Activated CD8-positive, alpha-beta memory T cell treated with anti-CD3 and anti-CD28 coated beads for 36 hours (primary cell): ENCODE measurements around the gene PHACTR1. TPM values are rescaled to one million over a fixed set of nuclear protein-coding genes. Genes with fewer than 3 reads are reported as not detected.

Source experiments
- CTCF ChIA-PET: fragments of 350-600 bp; sonication (Branson Sonifier 250); formaldehyde crosslinking; loops from one replicate; lab custom pipeline; 2021; ENCODE audit warnings: antibody characterized with exemption; lab: Charles Lee
- POLR2A ChIA-PET: fragments of 350-600 bp; sonication (Branson Sonifier 250); formaldehyde crosslinking; loops from one replicate; lab custom pipeline; 2021; ENCODE audit warnings: antibody characterized with exemption; lab: Charles Lee
- total RNA-seq, 2 experiments: library from RNA; stranded (reverse); gene quantifications; one replicate each; pipeline ENCODE4 v1.2.3, GENCODE V29; 2021

PHACTR1 gene
- total RNA-seq, 2 experiments from 2014 or later, result 0.02 TPM; not detected in 1

DNA sequence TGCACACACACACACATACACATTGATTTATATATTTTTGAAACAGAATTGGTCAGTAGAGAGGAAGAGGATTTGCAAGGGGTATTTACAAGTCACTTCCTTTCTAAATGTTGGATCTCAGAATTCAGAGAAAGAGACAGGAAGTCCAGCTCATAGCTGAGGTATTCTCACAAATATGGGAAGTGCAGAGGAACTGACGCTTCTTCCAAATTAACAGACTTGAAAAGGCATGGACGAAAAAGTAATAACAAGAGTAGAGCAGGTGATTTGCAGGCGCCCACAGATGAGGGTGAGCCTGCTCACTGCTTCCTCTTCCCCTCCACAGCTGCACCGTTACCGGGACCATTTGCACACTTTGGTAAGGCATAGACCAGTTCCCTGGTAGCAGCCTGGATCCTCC, 246.4 kb downstream of the PHACTR1 start:
- ChIA-PET POLR2A (no interaction called here), CTCF (interaction anchor here (0.7 kb wide), 1 partner anchor 11 kb away, joined by 3 read pairs; no protein-coding TSS in a partner anchor)

DNA sequence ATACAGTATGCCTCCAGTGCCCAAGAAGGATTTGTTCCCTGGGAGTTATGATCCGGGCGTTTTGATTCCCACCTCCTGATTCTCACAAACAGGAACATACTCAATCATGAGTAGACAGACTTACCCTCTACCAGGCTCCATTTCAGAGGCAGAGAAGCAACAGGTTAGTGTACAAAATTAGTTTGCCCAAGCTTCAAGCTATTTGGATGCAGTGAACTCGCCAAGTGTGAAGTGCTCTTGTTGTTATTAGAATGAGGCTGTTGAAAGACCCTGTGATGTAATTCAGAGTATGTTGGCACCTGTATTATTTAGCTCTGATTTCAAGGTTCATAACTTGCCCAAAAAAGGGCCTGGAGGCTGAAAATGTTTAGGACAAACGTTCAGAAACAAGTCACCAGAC, 247.0 kb downstream of the PHACTR1 start:
- ChIA-PET POLR2A (no interaction called here), CTCF (interaction anchor here (0.7 kb wide), 1 partner anchor 10 kb away, joined by 3 read pairs; no protein-coding TSS in a partner anchor)

DNA sequence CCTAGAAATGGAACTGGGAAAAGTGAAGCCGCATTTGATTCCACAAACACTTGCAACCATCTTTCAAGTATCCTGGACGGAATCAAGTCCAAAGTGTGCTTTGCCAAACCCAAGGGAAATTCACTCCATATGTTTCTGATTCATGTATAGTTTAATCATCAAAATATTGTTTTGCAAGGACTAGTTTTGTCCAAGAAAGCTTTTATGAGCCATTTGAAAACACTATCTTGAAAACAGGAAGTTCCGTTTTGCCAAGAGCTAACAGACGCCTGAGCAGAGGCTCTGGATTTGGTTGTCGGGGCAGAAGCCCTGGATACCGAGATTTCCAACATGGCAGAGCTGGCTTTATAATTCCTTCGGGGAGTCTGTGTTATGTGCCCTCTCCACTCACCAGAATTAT, 251.1 kb downstream of the PHACTR1 start:
- POLR2A ChIA-PET, result no interaction called here
- CTCF ChIA-PET, result no interaction called here

DNA sequence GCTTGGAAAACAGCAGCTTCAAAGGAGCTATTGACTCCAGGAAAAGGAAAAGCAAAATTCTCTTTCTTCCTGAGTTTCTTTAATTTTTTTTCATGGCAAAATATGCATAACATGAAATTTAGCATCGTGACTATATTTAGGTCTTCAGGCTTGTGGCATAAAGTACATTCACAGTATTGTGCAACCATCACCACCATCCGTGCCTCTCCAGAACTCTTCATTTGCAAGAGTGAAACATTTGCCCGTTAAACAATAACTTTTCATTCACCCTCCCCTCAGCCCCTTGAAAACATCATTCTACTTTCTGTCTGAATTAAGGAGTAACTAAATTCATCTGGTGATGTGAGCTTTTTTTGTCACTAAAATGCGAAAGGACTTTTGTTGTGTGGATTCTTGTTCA, 251.7 kb downstream of the PHACTR1 start:
- ChIA-PET CTCF (interaction anchor here (0.6 kb wide), 1 partner anchor 64 kb away, joined by 3 read pairs; no protein-coding TSS in a partner anchor), POLR2A (no interaction called here)

DNA sequence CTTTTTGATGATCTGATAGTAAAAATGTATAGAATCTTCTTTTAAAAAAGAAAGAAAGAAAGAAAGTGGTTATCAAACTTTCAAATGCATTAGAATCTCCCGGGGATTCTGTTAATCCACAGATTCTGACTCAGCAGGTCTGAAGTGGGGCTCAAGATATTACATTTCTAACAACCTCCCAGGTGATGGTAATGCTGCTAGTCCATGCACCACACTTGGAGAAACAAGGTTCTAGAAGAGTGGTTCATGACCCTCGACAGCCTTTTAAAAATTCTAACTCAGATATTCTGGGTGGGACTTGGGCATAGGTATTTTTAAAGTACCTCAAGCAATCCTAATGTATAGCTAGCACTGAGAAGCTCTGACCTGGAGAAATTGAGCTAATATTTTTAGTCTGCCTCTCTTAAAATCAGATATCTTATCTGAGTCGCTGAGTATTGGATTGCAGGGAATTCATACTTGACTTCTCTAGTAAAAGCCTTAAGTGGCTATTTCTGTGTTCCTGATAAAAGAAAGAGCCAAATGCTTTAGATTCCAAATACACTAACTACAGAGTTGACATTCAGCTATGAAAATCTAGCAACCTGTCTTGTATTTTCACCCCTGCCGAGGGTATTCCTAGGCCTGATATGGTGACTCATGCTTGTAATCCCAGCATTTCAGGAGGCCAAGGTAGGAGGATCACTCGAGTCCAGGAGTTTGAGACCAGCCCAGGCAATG, 252.4 kb downstream of the PHACTR1 start:
- POLR2A ChIA-PET, result no interaction called here

DNA sequence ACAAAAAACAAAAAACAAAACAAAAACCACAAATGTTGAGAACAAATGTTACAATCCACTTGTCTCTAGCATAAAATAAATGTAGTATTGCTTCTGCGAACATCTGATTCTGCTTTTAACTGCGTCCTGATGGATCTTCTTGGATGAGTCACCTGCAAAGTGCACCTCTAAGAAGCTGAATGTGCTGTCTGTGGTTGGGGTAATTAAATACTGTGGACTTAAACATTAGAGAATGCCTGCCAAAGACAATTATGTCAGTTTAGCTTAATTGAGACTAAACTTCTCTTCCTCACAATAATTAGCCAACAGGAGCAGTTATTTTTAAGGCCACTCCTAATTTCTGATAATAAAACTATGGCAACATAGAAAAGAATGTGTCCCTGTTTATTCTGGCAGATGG, 253.4 kb downstream of the PHACTR1 start:
- POLR2A ChIA-PET, result no interaction called here
- CTCF ChIA-PET, result no interaction called here

More for the DNA sequence above, 252.4 kb downstream of the PHACTR1 start:
- CTCF ChIA-PET, result no interaction called here

DNA sequence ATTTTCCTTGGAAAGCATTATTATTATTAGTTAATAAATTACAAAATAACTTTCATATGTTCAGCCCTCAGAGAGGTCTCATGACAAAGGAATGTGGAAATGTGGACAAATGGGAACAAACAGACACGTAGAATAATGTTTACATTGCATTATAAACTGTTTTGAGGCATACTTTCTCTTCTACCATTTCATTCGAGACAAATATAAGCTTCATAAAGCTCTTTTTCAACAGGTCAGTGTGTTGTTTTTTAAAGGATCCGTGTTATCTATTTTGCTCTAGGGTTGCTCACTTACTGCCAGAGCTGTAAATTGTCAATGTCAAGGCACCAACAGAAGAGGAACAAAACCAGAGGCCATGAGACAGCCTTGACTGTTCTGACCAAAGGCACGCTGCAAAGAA, 256.8 kb downstream of the PHACTR1 start:
- CTCF ChIA-PET, result no interaction called here
- POLR2A ChIA-PET, result no interaction called here

DNA sequence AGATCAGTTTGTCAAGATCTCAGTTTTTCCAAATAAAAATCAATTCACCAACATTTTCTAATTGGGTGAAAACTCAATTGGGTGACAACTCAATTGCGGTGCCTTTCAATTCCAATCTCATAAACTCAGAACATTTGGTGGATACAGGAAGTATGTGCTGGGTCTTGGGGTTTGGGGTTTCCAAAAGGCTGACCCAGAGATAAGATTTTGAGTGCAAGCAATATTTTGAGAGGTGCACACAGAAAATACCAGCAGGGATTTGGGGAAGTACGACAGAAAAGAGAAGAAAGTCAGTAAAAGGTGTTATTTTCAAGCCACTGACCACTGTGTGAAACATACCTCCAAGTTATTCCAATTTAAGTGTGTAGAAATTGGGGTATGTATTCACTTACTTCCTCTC, 258.0 kb downstream of the PHACTR1 start:
- CTCF ChIA-PET, result no interaction called here

DNA sequence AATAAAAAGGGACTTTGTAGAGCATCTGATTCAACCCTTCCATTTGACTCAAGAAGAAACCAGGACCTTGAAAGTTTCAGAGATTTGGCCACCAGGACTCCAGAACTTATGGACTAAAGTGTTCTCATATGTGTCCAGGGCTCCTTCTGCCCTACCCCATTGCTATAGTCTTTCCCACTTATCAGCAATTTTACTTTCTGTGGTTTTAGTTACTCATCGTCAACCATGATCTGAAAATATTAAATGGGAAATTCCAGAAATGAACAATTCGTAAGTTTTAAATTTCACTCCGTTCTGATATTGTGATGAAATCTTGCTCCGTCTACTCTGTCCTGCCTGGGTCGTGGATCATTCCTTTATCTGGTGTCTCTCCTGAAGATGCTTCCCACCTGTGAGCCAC, 259.8 kb downstream of the PHACTR1 start:
- ChIA-PET CTCF (no interaction called here), POLR2A (no interaction called here)

More for the DNA sequence above, 258.0 kb downstream of the PHACTR1 start:
- POLR2A ChIA-PET, result no interaction called here

DNA sequence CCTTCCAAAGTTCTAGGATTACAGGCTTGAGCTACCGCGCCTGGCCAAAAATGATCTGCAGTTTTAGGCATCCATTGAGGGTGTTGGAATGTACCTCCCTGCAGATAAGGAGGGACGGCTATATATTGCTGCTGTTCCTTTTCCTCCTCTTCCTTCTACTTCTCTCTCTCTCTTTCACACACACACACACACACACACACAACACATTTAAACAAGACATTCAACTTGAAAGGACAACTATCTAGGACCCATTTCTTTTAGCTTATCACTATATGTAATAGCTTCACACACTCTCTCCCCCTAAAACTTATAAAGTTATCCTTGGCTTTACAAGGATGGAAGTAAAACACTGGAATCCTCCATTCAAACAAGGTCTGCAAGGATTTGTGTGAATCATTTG, 260.6 kb downstream of the PHACTR1 start:
- ChIA-PET POLR2A (no interaction called here), CTCF (no interaction called here)

DNA sequence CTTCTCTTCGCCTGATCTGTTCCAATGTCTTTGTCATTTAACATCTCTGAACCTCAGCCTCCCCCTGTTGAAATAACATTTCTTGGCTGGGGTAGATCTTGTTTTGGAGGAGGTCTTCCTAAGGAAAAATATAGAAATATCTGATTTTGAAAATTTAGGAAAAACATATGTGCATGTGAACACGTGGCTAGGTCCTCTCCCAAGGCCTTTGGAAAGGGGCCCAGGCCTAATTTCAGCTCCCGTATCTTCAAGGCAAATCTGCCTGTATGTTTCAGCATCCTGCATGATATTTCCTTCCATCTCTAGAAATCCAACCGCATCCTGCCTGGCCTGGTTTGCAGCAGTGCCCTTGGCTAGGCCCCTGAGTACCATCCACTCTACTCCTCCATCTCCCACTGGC, 261.2 kb downstream of the PHACTR1 start:
- CTCF ChIA-PET, result no interaction called here
- POLR2A ChIA-PET, result no interaction called here

DNA sequence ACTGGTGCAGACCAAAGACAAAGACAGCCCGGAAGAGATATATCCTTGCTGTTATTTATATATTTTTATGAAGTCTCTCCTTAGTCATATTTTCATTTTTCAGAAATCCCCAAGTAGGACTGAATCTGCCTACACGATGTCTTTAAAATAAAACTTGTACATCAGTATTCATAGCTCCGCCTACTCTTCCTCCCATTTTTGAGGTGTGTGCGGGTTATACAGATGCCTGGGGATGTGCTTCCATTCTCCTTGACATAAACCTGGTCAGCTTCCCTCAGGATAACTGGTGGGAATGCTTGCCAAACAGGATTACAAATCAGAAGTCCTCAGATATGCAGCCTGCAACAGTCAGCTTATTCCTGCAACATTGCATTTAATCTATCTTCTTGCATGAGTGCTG, 264.2 kb downstream of the PHACTR1 start:
- ChIA-PET POLR2A (no interaction called here), CTCF (no interaction called here)

DNA sequence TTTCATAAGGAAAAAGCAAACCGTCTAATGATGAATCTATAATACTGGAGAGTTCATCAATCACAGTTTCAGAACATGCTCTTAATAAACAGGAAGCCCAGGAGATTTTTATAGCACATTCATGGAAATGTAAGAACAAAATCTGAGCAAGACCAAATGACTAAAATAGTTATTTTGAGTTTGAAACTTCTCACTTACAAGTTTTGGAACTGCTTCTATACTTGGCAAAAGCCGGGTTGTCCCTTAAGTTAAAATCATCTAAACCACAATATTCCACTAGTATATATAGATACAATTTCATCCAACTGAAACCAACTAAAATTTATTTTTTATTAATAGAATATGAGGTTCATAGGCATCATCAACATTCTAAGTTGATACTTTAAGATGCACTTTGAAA, 268.2 kb downstream of the PHACTR1 start:
- CTCF ChIA-PET, result no interaction called here
- POLR2A ChIA-PET, result no interaction called here

DNA sequence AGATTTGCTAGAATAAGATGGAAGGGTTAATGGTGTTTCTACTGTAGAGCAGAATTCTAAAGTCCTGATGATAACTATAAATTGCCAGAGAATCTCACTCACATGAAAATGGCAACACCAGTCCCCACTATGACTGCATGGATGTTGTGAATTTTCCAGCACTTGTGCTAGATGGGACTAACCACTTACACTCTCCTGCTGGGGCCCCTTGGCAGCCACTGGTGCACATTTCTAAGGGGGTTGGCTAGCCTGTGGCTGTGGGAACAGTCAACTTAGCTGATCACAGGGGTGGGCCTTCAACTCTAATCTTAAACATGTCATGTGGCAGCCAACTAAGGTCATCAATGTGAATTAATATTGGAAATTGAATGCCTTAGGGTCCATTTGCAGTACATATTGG, 271.2 kb downstream of the PHACTR1 start:
- POLR2A ChIA-PET, result no interaction called here
- CTCF ChIA-PET, result no interaction called here

DNA sequence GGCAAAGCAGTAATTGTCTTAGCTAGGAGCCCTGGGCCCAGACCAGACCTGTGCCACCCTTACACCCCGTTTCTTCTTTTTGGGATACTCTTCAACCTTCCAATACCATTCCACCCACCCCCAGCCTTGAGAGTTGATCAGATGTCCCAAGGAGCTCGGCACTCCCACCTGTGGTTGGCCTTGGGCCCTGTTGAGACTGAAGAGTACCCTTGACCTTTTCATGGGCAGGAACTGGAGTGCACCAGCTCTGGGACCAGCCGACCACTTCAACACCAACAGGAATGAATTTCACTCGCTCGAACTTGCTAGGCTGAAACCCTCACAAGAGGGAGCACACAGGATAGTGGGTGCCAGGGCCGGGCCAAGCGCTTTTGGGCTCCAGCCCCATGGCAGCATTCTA, 273.6 kb downstream of the PHACTR1 start:
- POLR2A ChIA-PET, result no interaction called here
- CTCF ChIA-PET, result no interaction called here

DNA sequence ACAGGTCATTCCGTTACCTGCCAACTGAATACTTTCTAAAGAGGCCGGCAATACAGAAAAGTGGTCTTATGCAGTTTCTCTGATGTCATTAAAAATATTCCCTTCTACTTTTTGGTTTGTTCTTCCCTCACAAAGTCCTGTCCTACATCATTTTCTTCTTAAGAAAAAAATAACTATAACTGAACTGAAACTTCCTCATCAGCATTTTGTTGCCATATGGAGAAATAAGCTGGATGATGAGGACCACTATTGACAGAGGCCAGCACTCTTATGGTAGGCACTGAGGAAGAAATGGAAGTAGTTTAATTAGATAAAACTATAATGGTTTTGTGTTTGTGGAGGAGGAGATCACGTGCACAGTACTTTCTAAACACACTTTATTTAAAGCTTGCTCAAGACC, 274.9 kb downstream of the PHACTR1 start:
- POLR2A ChIA-PET, result no interaction called here
- CTCF ChIA-PET, result no interaction called here

DNA sequence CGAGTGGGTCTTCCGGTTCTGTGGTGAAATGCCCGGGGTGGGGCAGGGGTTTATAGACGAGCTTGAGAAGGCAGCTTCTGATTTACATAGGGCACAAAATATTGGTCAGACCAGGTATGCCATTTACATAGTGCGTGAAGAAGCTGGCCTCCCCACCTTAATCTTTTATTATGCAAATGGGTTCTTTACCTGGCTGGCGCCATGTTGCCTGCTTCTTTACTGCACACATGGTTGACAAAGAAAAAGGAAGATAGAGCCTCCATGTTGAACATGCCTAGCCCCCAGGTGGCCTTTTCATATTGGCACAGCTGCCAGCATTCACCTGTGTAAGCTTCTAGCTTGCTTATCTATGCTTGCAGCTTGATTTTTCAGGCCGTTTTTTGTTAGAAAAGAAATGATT, 276.2 kb downstream of the PHACTR1 start:
- POLR2A ChIA-PET, result no interaction called here
- CTCF ChIA-PET, result no interaction called here

DNA sequence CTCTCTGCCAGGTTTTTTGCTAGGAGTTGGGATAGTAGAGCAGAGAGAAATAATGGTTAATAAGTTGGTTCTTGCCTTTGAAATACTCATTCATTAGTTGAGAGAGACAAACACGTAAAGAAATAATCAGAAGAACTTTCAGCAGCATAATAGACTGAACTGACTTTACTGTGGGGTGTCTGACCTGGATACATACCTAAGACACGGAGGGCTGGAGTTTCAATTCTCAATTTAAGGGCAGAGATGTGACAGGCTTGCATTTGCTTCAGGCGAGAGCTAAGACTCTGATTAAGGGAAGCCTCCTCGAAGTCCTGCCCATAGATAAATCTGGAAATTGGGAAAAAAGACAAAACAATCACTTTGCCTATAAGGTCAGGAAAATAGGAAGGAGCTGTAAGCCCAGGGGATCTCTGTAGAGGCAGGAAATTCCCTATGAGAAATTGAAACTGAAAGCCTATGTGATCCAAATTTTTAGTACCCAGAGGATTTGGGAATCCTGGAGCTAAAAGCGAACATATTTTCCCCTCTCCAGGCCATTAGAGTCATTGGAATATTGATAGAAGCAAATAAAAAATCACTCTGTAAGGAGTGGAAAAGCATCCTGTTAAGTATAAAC, 276.8 kb downstream of the PHACTR1 start:
- ChIA-PET CTCF (no interaction called here), POLR2A (no interaction called here)

DNA sequence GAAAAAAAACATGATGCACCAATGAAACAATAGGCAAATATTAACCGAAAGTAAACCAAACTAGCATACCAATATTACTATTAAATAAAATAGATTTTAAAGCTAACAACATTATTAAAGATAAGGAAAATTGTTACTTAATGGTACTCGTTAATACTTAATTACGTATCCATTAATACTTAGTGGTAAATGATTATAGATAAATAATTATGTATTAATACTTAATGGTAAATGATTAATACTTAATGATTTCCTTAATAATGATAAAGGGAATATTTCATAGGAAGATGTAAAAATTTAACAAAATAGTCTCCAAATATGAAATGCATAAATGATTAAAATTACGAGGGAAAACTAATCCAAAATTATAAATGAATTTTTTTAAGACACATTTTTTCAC, 278.9 kb downstream of the PHACTR1 start:
- ChIA-PET POLR2A (no interaction called here), CTCF (interaction anchor here (0.6 kb wide), 1 partner anchor 237 kb away, joined by 5 read pairs; no protein-coding TSS in a partner anchor)

DNA sequence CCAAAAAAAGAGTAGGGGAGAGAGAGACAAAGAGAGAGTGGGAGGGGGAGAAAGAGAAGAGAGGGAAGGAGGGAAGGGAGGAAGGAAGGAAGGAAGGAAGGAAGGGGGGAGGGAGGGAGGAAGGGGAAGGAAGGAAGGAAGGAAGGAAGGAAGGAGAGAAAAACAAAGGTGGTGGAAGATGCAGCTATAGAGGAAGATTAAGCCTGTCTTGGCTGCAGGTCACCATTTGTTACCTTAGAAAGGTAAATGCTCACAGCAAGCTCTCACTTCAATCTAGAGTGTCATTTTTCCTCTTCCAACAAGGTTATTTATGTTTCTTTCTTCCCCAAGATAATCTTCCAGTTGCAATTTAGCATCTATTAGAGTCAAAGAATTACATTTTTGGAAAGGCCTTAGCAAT, 284.0 kb downstream of the PHACTR1 start:
- CTCF ChIA-PET, result no interaction called here
- POLR2A ChIA-PET, result no interaction called here

DNA sequence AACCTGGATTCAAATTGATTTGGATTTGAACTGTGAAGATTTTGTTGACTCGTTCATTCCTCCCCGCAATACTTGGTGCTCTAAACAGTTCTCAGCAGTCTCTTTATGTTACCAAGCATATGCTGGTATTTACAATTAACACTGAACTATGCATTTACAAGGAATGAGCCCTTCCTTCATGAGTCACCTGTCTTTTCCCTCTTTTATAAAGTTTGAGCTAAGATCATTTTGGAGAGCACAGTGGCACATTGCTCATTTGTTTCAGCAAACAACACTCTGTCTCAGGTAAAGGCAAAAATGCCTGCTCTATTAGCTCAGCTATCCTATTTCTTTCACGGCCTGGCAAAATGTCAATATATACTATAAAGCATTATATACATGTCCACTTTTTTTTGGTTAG, 285.4 kb downstream of the PHACTR1 start:
- CTCF ChIA-PET, result no interaction called here
- POLR2A ChIA-PET, result no interaction called here
